Glutamatergic neuron (in vitro differentiated cells): ENCODE data around the gene DESI2. TPM values are rescaled to one million over a fixed set of nuclear protein-coding genes. Genes with fewer than 3 reads are reported as not detected.

Experiments used
- DNase-seq: peaks from one replicate; pipeline ENCODE4 v3.0.0; 2022
- H3K27ac Mint-ChIP-seq: one replicate; pipeline ENCODE4 v1.8.0; 2020; ENCODE audit warnings: mild to moderate bottlenecking, mixed read lengths, inconsistent platforms; ENCODE audit not compliant: unreplicated experiment
- H3K27me3 Mint-ChIP-seq: one replicate; pipeline ENCODE4 v1.8.0; 2020; ENCODE audit warnings: mild to moderate bottlenecking, moderate library complexity, mixed read lengths, inconsistent platforms; ENCODE audit not compliant: unreplicated experiment
- H3K36me3 Mint-ChIP-seq: one replicate; pipeline ENCODE4 v1.8.0; 2020; ENCODE audit warnings: mild to moderate bottlenecking, mixed read lengths, inconsistent platforms; ENCODE audit not compliant: unreplicated experiment
- H3K4me1 Mint-ChIP-seq: one replicate; pipeline ENCODE4 v1.8.0; 2020; ENCODE audit warnings: mild to moderate bottlenecking, low read depth, mixed read lengths, inconsistent platforms; ENCODE audit not compliant: unreplicated experiment
- H3K4me3 Mint-ChIP-seq: one replicate; pipeline ENCODE4 v1.8.0; 2020; ENCODE audit warnings: mild to moderate bottlenecking, mixed read lengths, inconsistent platforms; ENCODE audit not compliant: unreplicated experiment
- H3K9me3 Mint-ChIP-seq: one replicate; pipeline ENCODE4 v1.8.0; 2020; ENCODE audit warnings: mild to moderate bottlenecking, moderate library complexity, mixed read lengths, inconsistent platforms; ENCODE audit not compliant: unreplicated experiment
- total RNA-seq: library from RNA; stranded (reverse); fragmentation: NEBNext Ultra II Directional; extraction: Animal tissue kit (Norgen Biotek cat#: 25700); gene quantifications from one replicate; pipeline ENCODE4 v1.2.1, GENCODE V29; 2021; ENCODE audit not compliant: unreplicated experiment
- TF ChIP-seq, protein P1 (sequence below): fragments of 200-600 bp; sonication (generic); IDR thresholded peaks from one replicate; pipeline ENCODE4 v1.5.0; 2021; ENCODE audit not compliant: partially characterized antibody, unreplicated experiment

Gene DESI2
- total RNA-seq, 1 donor from 2014 or later = 25.9 TPM

DNA sequence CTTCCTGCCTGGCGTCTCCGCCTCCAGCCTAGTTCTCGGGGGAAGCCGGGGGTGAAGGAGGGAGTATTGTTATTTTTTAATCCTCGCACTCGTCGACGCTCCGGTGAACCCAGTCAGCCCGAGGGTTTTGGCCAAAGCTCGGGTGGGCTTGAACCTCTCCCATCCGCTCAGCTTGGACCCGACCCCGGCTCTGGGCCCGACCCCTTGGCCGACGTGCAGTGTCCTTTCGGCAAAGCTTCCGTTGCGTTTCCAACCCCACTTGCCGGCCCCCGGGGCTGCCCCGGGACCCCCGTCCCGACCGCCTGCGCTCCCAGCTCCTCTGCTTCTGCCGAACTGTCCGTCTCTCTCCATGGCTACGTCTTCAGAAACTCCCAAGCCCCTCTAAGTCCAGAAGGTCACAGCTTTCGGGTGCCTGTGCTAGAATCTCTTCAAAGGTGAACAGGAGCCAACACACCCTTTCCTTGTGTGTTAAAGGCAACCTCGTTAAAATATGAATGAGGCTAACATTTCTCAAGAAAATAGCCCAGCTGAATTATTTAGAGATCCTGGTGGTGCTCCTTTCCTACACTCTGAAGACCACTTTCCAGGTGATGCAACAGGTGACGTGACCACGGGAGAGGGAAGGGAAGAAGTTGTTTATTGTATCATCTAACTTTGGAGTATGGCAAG, 647 bp downstream of the DESI2 start:
- H3K9me3 Mint-ChIP-seq = no peaks in the 10 kb centered on the region
- no peaks in the 10 kb centered on the region for H3K36me3 Mint-ChIP-seq
- H3K27ac Mint-ChIP-seq = no peak overlapping the region
- H3K4me3 Mint-ChIP-seq = no peak overlapping the region
- H3K4me1 Mint-ChIP-seq = peaks cover 10% of the 10 kb centered on the region
- H3K27me3 Mint-ChIP-seq = peaks cover 7% of the 10 kb centered on the region
- no peak for DNase-seq
- TF ChIP-seq, protein P1, sequence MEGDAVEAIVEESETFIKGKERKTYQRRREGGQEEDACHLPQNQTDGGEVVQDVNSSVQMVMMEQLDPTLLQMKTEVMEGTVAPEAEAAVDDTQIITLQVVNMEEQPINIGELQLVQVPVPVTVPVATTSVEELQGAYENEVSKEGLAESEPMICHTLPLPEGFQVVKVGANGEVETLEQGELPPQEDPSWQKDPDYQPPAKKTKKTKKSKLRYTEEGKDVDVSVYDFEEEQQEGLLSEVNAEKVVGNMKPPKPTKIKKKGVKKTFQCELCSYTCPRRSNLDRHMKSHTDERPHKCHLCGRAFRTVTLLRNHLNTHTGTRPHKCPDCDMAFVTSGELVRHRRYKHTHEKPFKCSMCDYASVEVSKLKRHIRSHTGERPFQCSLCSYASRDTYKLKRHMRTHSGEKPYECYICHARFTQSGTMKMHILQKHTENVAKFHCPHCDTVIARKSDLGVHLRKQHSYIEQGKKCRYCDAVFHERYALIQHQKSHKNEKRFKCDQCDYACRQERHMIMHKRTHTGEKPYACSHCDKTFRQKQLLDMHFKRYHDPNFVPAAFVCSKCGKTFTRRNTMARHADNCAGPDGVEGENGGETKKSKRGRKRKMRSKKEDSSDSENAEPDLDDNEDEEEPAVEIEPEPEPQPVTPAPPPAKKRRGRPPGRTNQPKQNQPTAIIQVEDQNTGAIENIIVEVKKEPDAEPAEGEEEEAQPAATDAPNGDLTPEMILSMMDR = no peak

DNA sequence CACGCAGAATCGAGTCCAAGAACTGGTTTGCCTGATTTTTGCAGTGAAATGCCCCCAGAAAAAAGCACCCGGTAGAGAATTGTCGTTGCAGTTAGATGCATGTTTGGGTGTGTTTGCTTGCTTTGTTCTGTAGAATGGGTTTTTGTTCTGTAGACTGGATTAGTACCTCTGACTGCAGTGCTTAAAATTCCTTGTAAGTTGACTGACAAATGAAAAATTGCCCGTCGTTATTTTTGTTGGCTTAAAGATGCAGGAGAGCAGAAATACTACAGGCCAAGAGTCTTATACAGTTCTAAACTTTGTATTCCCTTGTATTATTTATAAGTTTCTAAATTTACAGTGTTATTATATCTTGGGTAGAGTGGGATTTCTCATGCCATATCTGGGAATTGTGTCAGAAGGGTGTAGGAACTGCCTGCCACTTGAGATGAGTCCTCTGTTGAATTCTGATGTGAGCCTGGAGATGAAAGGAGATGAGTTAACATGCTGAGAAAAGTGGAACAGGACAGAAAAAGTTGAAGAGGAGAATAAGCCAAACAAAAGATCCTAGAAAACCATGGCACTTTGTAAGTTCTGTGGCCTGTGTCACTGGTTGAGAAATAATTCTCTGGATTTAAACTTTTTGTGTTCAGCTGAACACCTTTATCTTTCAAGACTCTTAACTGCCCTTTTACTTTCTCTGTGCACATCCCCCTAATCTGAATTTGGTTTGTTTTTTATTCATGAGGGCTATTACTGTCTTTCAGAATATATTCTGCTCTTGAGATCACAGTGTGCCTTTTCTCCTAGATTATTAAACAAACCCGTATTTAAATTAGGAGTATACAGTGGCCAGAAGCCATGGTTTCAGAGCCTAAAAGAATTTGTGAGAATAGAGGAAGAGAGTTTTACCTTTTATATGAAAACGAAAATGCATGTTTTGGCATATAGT, 1.4 kb downstream of the DESI2 start:
- H3K36me3 Mint-ChIP-seq = no peaks in the 10 kb centered on the region
- H3K27me3 Mint-ChIP-seq = peaks cover 7% of the 10 kb centered on the region
- no peak overlapping the region for H3K27ac Mint-ChIP-seq
- H3K9me3 Mint-ChIP-seq = no peaks in the 10 kb centered on the region
- H3K4me1 Mint-ChIP-seq = peaks cover 10% of the 10 kb centered on the region
- DNase-seq = no peak
- H3K4me3 Mint-ChIP-seq = no peak overlapping the region
- TF ChIP-seq, protein P1 = no peak

DNA sequence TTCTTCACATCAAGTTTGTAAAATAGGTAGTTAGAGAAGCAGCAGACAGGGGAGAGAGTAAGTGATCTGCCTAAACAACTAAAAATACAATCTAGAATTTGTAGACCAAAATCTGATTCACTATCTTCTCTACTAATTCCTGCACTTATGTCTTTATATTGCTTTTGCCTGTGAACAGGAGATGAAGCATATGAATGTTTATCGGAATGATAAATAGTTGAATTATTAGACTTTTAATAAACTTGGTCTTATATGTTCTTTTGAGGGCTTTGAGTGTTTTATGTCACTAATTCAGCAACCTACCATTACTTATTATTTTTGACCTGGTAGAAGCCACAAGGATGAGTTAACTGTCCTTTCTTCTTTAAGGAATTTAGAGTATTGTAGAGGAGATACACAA, 2.3 kb downstream of the DESI2 start:
- no peak for DNase-seq
- H3K4me1 Mint-ChIP-seq = peaks cover 10% of the 10 kb centered on the region

DNA sequence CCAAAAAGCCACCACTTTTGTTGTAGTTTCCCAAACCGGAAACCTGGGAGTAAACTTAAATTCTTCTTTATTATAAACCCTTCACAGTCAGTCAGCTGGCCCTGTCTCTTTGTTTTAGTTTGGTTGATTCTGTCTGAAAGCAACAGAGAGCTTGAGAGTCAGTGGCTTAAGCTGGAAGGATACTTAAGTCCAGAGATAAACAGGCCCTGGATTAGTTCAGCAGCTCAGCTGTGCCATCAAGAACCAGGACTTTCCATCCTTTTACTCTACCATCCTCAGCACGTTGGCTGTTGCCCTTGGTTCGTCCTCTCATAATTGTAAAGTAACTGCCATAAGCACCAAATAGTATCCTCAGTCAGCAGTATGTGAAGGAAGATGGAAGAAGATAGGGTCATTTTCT, 4.5 kb downstream of the DESI2 start:
- Mint-ChIP-seq H3K27ac (no peak overlapping the region), H3K4me3 (no peak overlapping the region), H3K36me3 (no peaks in the 10 kb centered on the region), H3K27me3 (peaks cover 3% of the 10 kb centered on the region), H3K9me3 (no peaks in the 10 kb centered on the region), H3K4me1 (peaks cover 6% of the 10 kb centered on the region)
- TF ChIP-seq, protein P1 = no peak
- DNase-seq = no peak

More for the DNA sequence above, 2.3 kb downstream of the DESI2 start:
- Mint-ChIP-seq H3K9me3 (no peaks in the 10 kb centered on the region), H3K27me3 (peaks cover 6% of the 10 kb centered on the region), H3K4me3 (no peak overlapping the region), H3K27ac (no peak overlapping the region), H3K36me3 (no peaks in the 10 kb centered on the region)
- TF ChIP-seq, protein P1 = no peak

DNA sequence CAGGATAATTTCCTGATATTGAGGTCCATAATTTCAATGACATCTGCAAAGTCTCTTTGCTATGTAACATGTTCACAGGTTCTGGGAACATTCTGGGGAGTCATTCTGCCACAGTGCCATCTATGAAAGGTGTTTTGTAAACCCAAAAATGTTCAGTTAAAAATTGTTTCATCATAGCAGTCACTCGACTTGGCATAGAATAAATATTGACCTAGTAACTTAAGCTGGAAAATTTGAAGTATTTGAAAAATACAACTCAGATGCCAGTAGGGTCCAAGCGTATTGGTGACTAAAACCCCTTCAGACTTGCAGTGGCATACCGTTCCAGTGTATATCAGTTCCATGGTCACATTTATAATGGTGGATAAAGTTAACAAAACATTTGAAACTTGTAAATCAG, 6.8 kb downstream of the DESI2 start:
- peaks cover 2% of the 10 kb centered on the region for H3K9me3 Mint-ChIP-seq
- H3K36me3 Mint-ChIP-seq = no peaks in the 10 kb centered on the region
- TF ChIP-seq, protein P1 = no peak
- no peak overlapping the region for H3K4me3 Mint-ChIP-seq
- peaks cover 6% of the 10 kb centered on the region for H3K4me1 Mint-ChIP-seq
- no peak overlapping the region for H3K27ac Mint-ChIP-seq
- peaks cover 2% of the 10 kb centered on the region for H3K27me3 Mint-ChIP-seq
- DNase-seq = no peak
